Peyer's patch (tissue), 4 donors: Measurements from ENCODE around the gene ATP2B3. TPM values are rescaled to one million over a fixed set of nuclear protein-coding genes. Genes with fewer than 3 reads are reported as not detected.

ENCODE experiments used
- DNase-seq, 3 donors: peaks; one replicate each; pipeline ENCODE4 v3.0.0-alpha.2; 2017 to 2019
- H3K27ac ChIP-seq, 4 donors: fragments of 200-600 bp; sonication (generic); one replicate each; pipeline ENCODE4 v1.5.1; 2016 to 2019
- H3K27me3 ChIP-seq, 2 donors: fragments of 200-600 bp; sonication (generic); one replicate each; pipeline ENCODE4 v1.5.1; 2019
- H3K36me3 ChIP-seq, 3 donors: fragments of 200-600 bp; sonication (generic); one replicate each; pipeline ENCODE4 v1.5.1; 2016 to 2019
- H3K4me1 ChIP-seq, 4 donors: fragments of 200-600 bp; sonication (generic); one replicate each; pipeline ENCODE4 v1.5.1; 2016 to 2019
- H3K4me3 ChIP-seq, 4 donors: fragments of 200-600 bp; sonication (generic); 1 replicate in 3 of 4; 2 replicates in 1 of 4; pipeline ENCODE4 v1.5.1; 2016 to 2019; ENCODE audit warnings: mild to moderate bottlenecking in 1 of 4
- H3K9me3 ChIP-seq, 4 donors: fragments of 200-600 bp; sonication (generic); one replicate each; pipeline ENCODE4 v1.5.1; 2016 to 2019; ENCODE audit warnings: mild to moderate bottlenecking in 1 of 4
- CTCF ChIP-seq, 6 experiments: fragments of 450-650 bp in 4 of 6; fragments of 200-600 bp in 2 of 6; sonication (generic) in 1 of 6; IDR thresholded peaks; one replicate each; pipeline ENCODE4 v1.5.1; 2017 to 2019; ENCODE audit warnings: antibody characterized with exemption in 6 of 6, mild to moderate bottlenecking in 3 of 6, moderate library complexity in 1 of 6
- POLR2A ChIP-seq, 2 donors: fragments of 450-650 bp; IDR thresholded peaks; one replicate each; pipeline ENCODE4 v1.5.1; 2017; ENCODE audit warnings: antibody characterized with exemption in 2 of 2, mild to moderate bottlenecking in 2 of 2, moderate library complexity in 2 of 2
- total RNA-seq, 4 donors: library from RNA; depleted of rRNA; stranded (reverse); fragments of >200 nt; gene quantifications; one replicate each; pipeline ENCODE4 v1.1.0, GENCODE V29; 2016

ATP2B3 gene
- total RNA-seq, 4 donors from 2014 or later, result not detected

GRCh38 chrX:153557618-153558355, 40.3 kb downstream of the ATP2B3 start:
- Histone ChIP-seq H3K4me3 (no peak overlapping the region), H3K27me3 (no peaks in the 10 kb centered on the region), H3K36me3 (no peaks in the 10 kb centered on the region), H3K4me1 (no peaks in the 10 kb centered on the region), H3K27ac (no peak overlapping the region), H3K9me3 (no peaks in the 10 kb centered on the region)
- no peak for DNase-seq
- TF ChIP-seq POLR2A (IDR thresholded peaks at IDR 0.05) (no peak), CTCF (IDR thresholded peaks at IDR 0.05) (no peak)

GRCh38 chrX:153560000-153560399, 42.6 kb downstream of the ATP2B3 start:
- no peak overlapping the region for H3K27ac ChIP-seq
- no peaks in the 10 kb centered on the region for H3K9me3 ChIP-seq
- TF ChIP-seq CTCF (IDR thresholded peaks at IDR 0.05), result no peak
- TF ChIP-seq POLR2A (IDR thresholded peaks at IDR 0.05), result no peak
- H3K4me1 ChIP-seq, result no peaks in the 10 kb centered on the region
- no peak overlapping the region for H3K4me3 ChIP-seq
- no peak for DNase-seq
- H3K27me3 ChIP-seq, result no peaks in the 10 kb centered on the region
- H3K36me3 ChIP-seq, result no peaks in the 10 kb centered on the region

GRCh38 chrX:153560466-153560865, 43.0 kb downstream of the ATP2B3 start:
- no peaks in the 10 kb centered on the region for H3K27me3 ChIP-seq
- H3K4me3 ChIP-seq, result no peak overlapping the region
- DNase-seq, result no peak
- H3K27ac ChIP-seq, result no peak overlapping the region
- no peaks in the 10 kb centered on the region for H3K4me1 ChIP-seq
- TF ChIP-seq POLR2A (IDR thresholded peaks at IDR 0.05), result no peak
- TF ChIP-seq CTCF (IDR thresholded peaks at IDR 0.05), result no peak
- no peaks in the 10 kb centered on the region for H3K9me3 ChIP-seq
- no peaks in the 10 kb centered on the region for H3K36me3 ChIP-seq

GRCh38 chrX:153561337-153561736, 43.9 kb downstream of the ATP2B3 start:
- Histone ChIP-seq H3K27me3 (no peaks in the 10 kb centered on the region), H3K36me3 (no peaks in the 10 kb centered on the region), H3K4me1 (no peaks in the 10 kb centered on the region), H3K9me3 (no peaks in the 10 kb centered on the region), H3K4me3 (no peak overlapping the region), H3K27ac (no peak overlapping the region)
- TF ChIP-seq POLR2A (IDR thresholded peaks at IDR 0.05), result no peak
- TF ChIP-seq CTCF (IDR thresholded peaks at IDR 0.05), result no peak
- DNase-seq, result no peak

GRCh38 chrX:153562546-153562945, 45.1 kb downstream of the ATP2B3 start:
- no peak overlapping the region for H3K27ac ChIP-seq
- H3K4me1 ChIP-seq, result no peaks in the 10 kb centered on the region
- H3K4me3 ChIP-seq, result no peak overlapping the region
- DNase-seq, result no peak
- no peaks in the 10 kb centered on the region for H3K27me3 ChIP-seq
- no peaks in the 10 kb centered on the region for H3K9me3 ChIP-seq
- H3K36me3 ChIP-seq, result no peaks in the 10 kb centered on the region
- TF ChIP-seq POLR2A (IDR thresholded peaks at IDR 0.05) (no peak), CTCF (IDR thresholded peaks at IDR 0.05) (no peak)
